ENCODE data around the gene PIK3R6. TPM values are rescaled to one million over a fixed set of nuclear protein-coding genes. Genes with fewer than 3 reads are reported as not detected.

Gene PIK3R6
- polyA plus RNA-seq, 1 experiment, result not detected

GRCh38 chr17:8889458-8890210 is 22.2 kb upstream of the PIK3R6 start:
- POLR2A ChIA-PET, result no interaction called here
- Histone ChIP-seq H3K27me3 (ENCODE audit: control insufficient read depth, insufficient read depth, low read length) (peaks cover 2% of the 10 kb centered on the region), H3K9me3 (ENCODE audit: control insufficient read depth, insufficient read depth, low read length) (peaks cover 15% of the 10 kb centered on the region), H3K4me3 (ENCODE audit: low read depth, low read length) (no peak overlapping the region), H3K27ac (ENCODE audit: low read depth, low read length) (no peak overlapping the region)
- no peak for DNase-seq (ENCODE audit: low read depth, low spot score)
- TF ChIP-seq, protein P1, sequence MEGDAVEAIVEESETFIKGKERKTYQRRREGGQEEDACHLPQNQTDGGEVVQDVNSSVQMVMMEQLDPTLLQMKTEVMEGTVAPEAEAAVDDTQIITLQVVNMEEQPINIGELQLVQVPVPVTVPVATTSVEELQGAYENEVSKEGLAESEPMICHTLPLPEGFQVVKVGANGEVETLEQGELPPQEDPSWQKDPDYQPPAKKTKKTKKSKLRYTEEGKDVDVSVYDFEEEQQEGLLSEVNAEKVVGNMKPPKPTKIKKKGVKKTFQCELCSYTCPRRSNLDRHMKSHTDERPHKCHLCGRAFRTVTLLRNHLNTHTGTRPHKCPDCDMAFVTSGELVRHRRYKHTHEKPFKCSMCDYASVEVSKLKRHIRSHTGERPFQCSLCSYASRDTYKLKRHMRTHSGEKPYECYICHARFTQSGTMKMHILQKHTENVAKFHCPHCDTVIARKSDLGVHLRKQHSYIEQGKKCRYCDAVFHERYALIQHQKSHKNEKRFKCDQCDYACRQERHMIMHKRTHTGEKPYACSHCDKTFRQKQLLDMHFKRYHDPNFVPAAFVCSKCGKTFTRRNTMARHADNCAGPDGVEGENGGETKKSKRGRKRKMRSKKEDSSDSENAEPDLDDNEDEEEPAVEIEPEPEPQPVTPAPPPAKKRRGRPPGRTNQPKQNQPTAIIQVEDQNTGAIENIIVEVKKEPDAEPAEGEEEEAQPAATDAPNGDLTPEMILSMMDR (IDR thresholded peaks at IDR 0.05; ENCODE audit: low read depth, low read length), result no peak
- CTCF ChIA-PET, result interaction anchor here (1.2 to 1.4 kb wide), 2 partner anchors 13 to 639 kb away, joined by 3 to 5 read pairs; no protein-coding TSS in a partner anchor

GRCh38 chr17:8888704-8889302 is 21.3 kb upstream of the PIK3R6 start:
- H3K9me3 ChIP-seq (ENCODE audit: control insufficient read depth, insufficient read depth, low read length), result peaks cover 16% of the 10 kb centered on the region
- no peak overlapping the region for H3K27ac ChIP-seq (ENCODE audit: low read depth, low read length)
- CTCF ChIA-PET, result interaction anchor here (0.9 to 1.4 kb wide), 2 partner anchors 640 to 1758 kb away, joined by 3 read pairs; no protein-coding TSS in a partner anchor
- TF ChIP-seq, protein P1 (IDR thresholded peaks at IDR 0.05; ENCODE audit: low read depth, low read length), result no peak
- POLR2A ChIA-PET, result no interaction called here
- H3K27me3 ChIP-seq (ENCODE audit: control insufficient read depth, insufficient read depth, low read length), result peaks cover 2% of the 10 kb centered on the region
- no peak for DNase-seq (ENCODE audit: low read depth, low spot score)
- no peak overlapping the region for H3K4me3 ChIP-seq (ENCODE audit: low read depth, low read length)

DNA sequence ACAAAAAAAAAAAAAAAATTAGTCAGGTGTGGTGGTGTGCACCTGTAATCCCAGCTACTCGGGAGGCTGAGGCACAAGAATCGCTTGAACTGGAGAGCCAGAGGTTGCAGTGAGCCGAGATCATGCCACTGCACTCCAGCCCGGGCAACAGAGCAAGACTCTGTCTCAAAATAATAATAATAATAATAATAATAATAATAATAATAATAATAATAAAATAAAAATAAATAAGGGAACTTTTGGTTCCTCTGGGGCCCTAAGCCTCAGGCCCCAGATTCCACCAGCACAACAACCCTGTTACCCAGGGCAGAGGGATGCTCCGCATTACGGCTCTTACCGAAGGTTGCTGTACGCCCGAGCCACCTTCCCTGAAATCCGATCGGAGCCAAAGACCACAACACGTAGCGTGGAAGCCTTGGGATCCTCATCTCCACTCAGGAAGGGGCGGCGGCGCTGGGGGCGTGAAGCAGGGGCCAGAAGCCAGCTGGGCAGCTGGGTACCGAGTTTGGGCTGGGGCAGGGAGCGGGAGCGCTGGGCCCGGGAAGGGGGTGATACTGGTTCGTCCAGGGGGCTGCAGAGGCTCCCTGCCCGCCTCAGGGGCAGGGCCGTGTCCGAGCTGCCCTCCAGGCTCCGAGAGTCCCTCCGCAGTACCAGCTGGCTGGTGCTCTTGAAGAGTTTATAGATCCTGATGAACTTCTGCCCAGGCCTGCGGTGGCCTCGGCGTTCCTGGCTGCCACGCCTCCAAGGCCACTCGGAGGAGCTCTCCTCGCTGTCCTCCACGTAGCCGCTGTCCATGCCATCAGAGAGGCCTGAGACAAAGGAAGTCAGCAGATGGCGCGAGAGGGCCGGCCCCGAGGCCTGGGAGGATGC is 20.6 kb upstream of the PIK3R6 start:
- H3K27ac ChIP-seq (ENCODE audit: low read depth, low read length), result no peak overlapping the region
- no peak overlapping the region for H3K4me3 ChIP-seq (ENCODE audit: low read depth, low read length)
- peaks cover 2% of the 10 kb centered on the region for H3K27me3 ChIP-seq (ENCODE audit: control insufficient read depth, insufficient read depth, low read length)
- TF ChIP-seq, protein P1 (IDR thresholded peaks at IDR 0.05; ENCODE audit: low read depth, low read length), result peak; percentile 20; the same call in 1 of the 2 replicates
- CTCF ChIA-PET, result interaction anchor here (0.9 to 1.4 kb wide), 2 partner anchors 641 to 1758 kb away, joined by 3 read pairs; no protein-coding TSS in a partner anchor
- POLR2A ChIA-PET, result no interaction called here
- H3K9me3 ChIP-seq (ENCODE audit: control insufficient read depth, insufficient read depth, low read length), result peaks cover 16% of the 10 kb centered on the region
- DNase-seq (ENCODE audit: low read depth, low spot score), result no peak

GRCh38 chr17:8887301-8887700 is 19.8 kb upstream of the PIK3R6 start:
- peaks cover 16% of the 10 kb centered on the region for H3K9me3 ChIP-seq (ENCODE audit: control insufficient read depth, insufficient read depth, low read length)
- H3K27ac ChIP-seq (ENCODE audit: low read depth, low read length), result no peak overlapping the region
- POLR2A ChIA-PET, result no interaction called here
- H3K4me3 ChIP-seq (ENCODE audit: low read depth, low read length), result no peak overlapping the region
- TF ChIP-seq, protein P1 (IDR thresholded peaks at IDR 0.05; ENCODE audit: low read depth, low read length), result no peak
- no peak for DNase-seq (ENCODE audit: low read depth, low spot score)
- CTCF ChIA-PET, result no interaction called here
- peaks cover 2% of the 10 kb centered on the region for H3K27me3 ChIP-seq (ENCODE audit: control insufficient read depth, insufficient read depth, low read length)

All from AG04450 (cell line).